Skeletal muscle tissue (tissue), 4 donors: ENCODE data around the gene C6orf89. TPM values are rescaled to one million over a fixed set of nuclear protein-coding genes. Genes with fewer than 3 reads are reported as not detected.
"Not testable (repeated sequence)": the region's sequence is repeated elsewhere in the genome, so short reads cannot be mapped to it uniquely, and the experiment has no call there.

ENCODE experiments used
- H3K27ac ChIP-seq: one replicate; pipeline ENCODE4 v1.7.0; 2013; ENCODE audit warnings: mild to moderate bottlenecking, low read depth, low read length, inconsistent platforms
- H3K27me3 ChIP-seq, 3 donors: one replicate each; pipeline ENCODE4 v1.7.0; 2013; ENCODE audit warnings: low read length in 3 of 3; ENCODE audit not compliant: control insufficient read depth in 3 of 3, insufficient read depth in 3 of 3
- H3K36me3 ChIP-seq, 3 donors: one replicate each; pipeline ENCODE4 v1.7.0; 2013; ENCODE audit warnings: low read length in 3 of 3; ENCODE audit not compliant: control insufficient read depth in 3 of 3, insufficient read depth in 3 of 3
- H3K4me1 ChIP-seq, 3 donors: one replicate each; pipeline ENCODE4 v1.7.0; 2013; ENCODE audit warnings: low read length in 3 of 3, mild to moderate bottlenecking in 3 of 3; ENCODE audit not compliant: control insufficient read depth in 3 of 3, insufficient read depth in 3 of 3
- H3K4me3 ChIP-seq, 3 donors: one replicate each; pipeline ENCODE4 v1.7.0; 2013; ENCODE audit warnings: low read length in 3 of 3
- H3K9ac ChIP-seq, 3 donors: one replicate each; pipeline ENCODE4 v1.7.0; 2013; ENCODE audit warnings: low read length in 3 of 3, mild to moderate bottlenecking in 3 of 3, moderate library complexity in 2 of 3, low read depth in 1 of 3
- H3K9me3 ChIP-seq, 3 donors: one replicate each; pipeline ENCODE4 v1.7.0; 2013; ENCODE audit warnings: low read length in 3 of 3; ENCODE audit not compliant: control insufficient read depth in 3 of 3
- total RNA-seq: library from RNA; depleted of rRNA; stranded (reverse); fragments of >200 nt; gene quantifications from one replicate; pipeline ENCODE4 v1.2.3, GENCODE V29; 2014
- donor health status: Osteomylitis.

Gene C6orf89
- total RNA-seq, 1 donor from 2014 or later: 22.4 TPM

- Histone ChIP-seq H3K4me3 (no peak overlapping the region), H3K27me3 (peaks cover 0 to 3% (median 0%) of the 10 kb centered on the region in 3 donors), H3K27ac (no peak overlapping the region), H3K4me1 (no peaks in the 10 kb centered on the region), H3K36me3 (no peaks in the 10 kb centered on the region), H3K9ac (no peak overlapping the region), H3K9me3 (no peaks in the 10 kb centered on the region)
Observed at GRCh38 chr6:36940027-36940426, 54.3 kb downstream of the C6orf89 start.

GRCh38 chr6:36941561-36941960, 55.8 kb downstream of the C6orf89 start:
- H3K4me1 ChIP-seq, H3K9me3 ChIP-seq, H3K27me3 ChIP-seq, H3K4me3 ChIP-seq, H3K27ac ChIP-seq, H3K9ac ChIP-seq, H3K36me3 ChIP-seq: not testable (repeated sequence)

- H3K36me3 ChIP-seq, H3K9me3 ChIP-seq, H3K4me1 ChIP-seq, H3K4me3 ChIP-seq, H3K27me3 ChIP-seq, H3K9ac ChIP-seq, H3K27ac ChIP-seq: not testable (repeated sequence)
Observed at GRCh38 chr6:36942329-36942728, 56.6 kb downstream of the C6orf89 start.

- no peaks in the 10 kb centered on the region for H3K4me1 ChIP-seq
- H3K4me3 ChIP-seq: no peak overlapping the region
- H3K36me3 ChIP-seq: no peaks in the 10 kb centered on the region
- H3K9ac ChIP-seq: no peak overlapping the region
- H3K27me3 ChIP-seq: peaks cover 0 to 3% (median 0%) of the 10 kb centered on the region in 3 donors
- no peaks in the 10 kb centered on the region for H3K9me3 ChIP-seq
- H3K27ac ChIP-seq: no peak overlapping the region
Observed at GRCh38 chr6:36944650-36945049, 58.9 kb downstream of the C6orf89 start.

GRCh38 chr6:36945301-36945700, 59.5 kb downstream of the C6orf89 start:
- Histone ChIP-seq H3K27ac (no peak overlapping the region), H3K9me3 (no peaks in the 10 kb centered on the region), H3K4me1 (no peaks in the 10 kb centered on the region), H3K36me3 (no peaks in the 10 kb centered on the region), H3K9ac (no peak overlapping the region), H3K27me3 (no peaks in the 10 kb centered on the region), H3K4me3 (no peak overlapping the region)

- Histone ChIP-seq H3K4me3 (no peak overlapping the region), H3K27me3 (no peaks in the 10 kb centered on the region), H3K9ac (no peak overlapping the region), H3K27ac (no peak overlapping the region), H3K9me3 (no peaks in the 10 kb centered on the region), H3K4me1 (no peaks in the 10 kb centered on the region), H3K36me3 (no peaks in the 10 kb centered on the region)
Observed at GRCh38 chr6:36946526-36946925, 60.8 kb downstream of the C6orf89 start.

GRCh38 chr6:36947570-36948351, 62.0 kb downstream of the C6orf89 start:
- Histone ChIP-seq H3K9me3 (no peaks in the 10 kb centered on the region), H3K9ac (no peak overlapping the region), H3K4me3 (no peak overlapping the region), H3K36me3 (no peaks in the 10 kb centered on the region), H3K27ac (no peak overlapping the region), H3K4me1 (no peaks in the 10 kb centered on the region), H3K27me3 (no peaks in the 10 kb centered on the region)

GRCh38 chr6:36949076-36949475, 63.3 kb downstream of the C6orf89 start:
- not testable (repeated sequence) for H3K36me3 ChIP-seq, H3K4me1 ChIP-seq, H3K9me3 ChIP-seq, H3K9ac ChIP-seq, H3K4me3 ChIP-seq, H3K27ac ChIP-seq, H3K27me3 ChIP-seq

GRCh38 chr6:36949636-36950035, 63.9 kb downstream of the C6orf89 start:
- Histone ChIP-seq H3K27ac (no peak overlapping the region), H3K27me3 (no peaks in the 10 kb centered on the region), H3K36me3 (no peaks in the 10 kb centered on the region), H3K4me3 (no peak overlapping the region), H3K9me3 (no peaks in the 10 kb centered on the region), H3K9ac (no peak overlapping the region), H3K4me1 (no peaks in the 10 kb centered on the region)

- Histone ChIP-seq H3K9me3 (no peaks in the 10 kb centered on the region), H3K4me3 (no peak overlapping the region), H3K4me1 (peaks cover 0 to 2% (median 0%) of the 10 kb centered on the region in 3 donors), H3K9ac (no peak overlapping the region), H3K27me3 (no peaks in the 10 kb centered on the region), H3K36me3 (no peaks in the 10 kb centered on the region), H3K27ac (no peak overlapping the region)
Observed at GRCh38 chr6:36953931-36954261, 68.1 kb downstream of the C6orf89 start.
